Activated T-cell treated with anti-CD3 and anti-CD28 coated beads for 48 hours (primary cell): ENCODE data around the gene LCTL.
"Not testable (repeated sequence)": the region's sequence is repeated elsewhere in the genome, so short reads cannot be mapped to it uniquely, and the experiment has no call there.

Source experiments
- DNase-seq: peaks from one replicate; pipeline ENCODE4 v3.0.0-alpha.2; 2020; ENCODE audit warnings: low read depth

The LCTL gene

GRCh38 chr15:66500346-66500745 is 65.5 kb downstream of the LCTL start:
- not testable (repeated sequence) for DNase-seq

- DNase-seq = no peak
Observed at GRCh38 chr15:66498501-66499386, 67.1 kb downstream of the LCTL start.
